A549 (cell line): ENCODE measurements around the gene MINDY4. TPM values are rescaled to one million over a fixed set of nuclear protein-coding genes. Genes with fewer than 3 reads are reported as not detected.

Source experiments
- ATAC-seq, 2 experiments: fragments of 200-7000 bp in 1 of 2; fragments of >200 bp in 1 of 2; cut with Nextera tagmentation in 1 of 2; cut with Tn5 transposase in 1 of 2; 3 replicates each; pipeline versions ENCODE4 v1.8.0 to v1.9.1; 2018 to 2020; ENCODE audit warnings: mild to moderate bottlenecking in 1 of 2, moderate library complexity in 1 of 2
- CTCF ChIA-PET: fragments of 300-600 bp; sonication (Branson Sonifier 250); formaldehyde crosslinking; extraction: SDS; loops from one replicate; lab custom pipeline; 2021; ENCODE audit warnings: antibody characterized with exemption, inconsistent platforms; lab: Yijun Ruan, JAX
- POLR2A ChIA-PET: fragments of 350-600 bp; formaldehyde crosslinking; extraction: SDS; loops from one replicate; lab custom pipeline; 2021; ENCODE audit warnings: antibody characterized with exemption, inconsistent platforms; lab: Yijun Ruan, JAX
- DNase-seq, 2 experiments: peaks; one replicate each; pipeline versions ENCODE4 v3.0.0 to v3.0.0-alpha.2; 2011 to 2016; ENCODE audit warnings: low read depth in 1 of 2, low spot score in 1 of 2
- FAIRE-seq: peaks from 2 replicates; lab custom pipeline; 2011; peaks lifted over from hg19 to GRCh38; lab: Jason Lieb, UNC
- H3K27ac ChIP-seq, 2 experiments: fragments of >200 bp; sonication (Bioruptor Twin); formaldehyde crosslinking; 3 replicates each; pipeline ENCODE4 v1.5.1; 2016 to 2017
- H3K4me1 ChIP-seq: fragments of >200 bp; sonication (Bioruptor Twin); formaldehyde crosslinking; 3 replicates; pipeline ENCODE4 v1.6.1; 2016
- H3K4me2 ChIP-seq: fragments of >200 bp; sonication (Bioruptor Twin); formaldehyde crosslinking; 3 replicates; pipeline ENCODE4 v1.6.1; 2016
- H3K4me3 ChIP-seq: fragments of >200 bp; sonication (Bioruptor Twin); formaldehyde crosslinking; 3 replicates; pipeline ENCODE4 v1.5.1; 2016
- H3K9me3 ChIP-seq: fragments of >200 bp; sonication (Bioruptor Twin); formaldehyde crosslinking; 3 replicates; pipeline ENCODE4 v1.6.1; 2016
- BCL3 ChIP-seq: fragments of >200 bp; sonication (Bioruptor Twin); formaldehyde crosslinking; IDR thresholded peaks from 3 replicates; pipeline ENCODE4 v1.6.1; 2016
- CBX8 ChIP-seq: fragments of 200-600 bp; sonication (generic); IDR thresholded peaks from 2 replicates; pipeline ENCODE4 v1.6.1; 2016
- CHD2 ChIP-seq: fragments of 150-350 bp; IDR thresholded peaks from 2 replicates; pipeline ENCODE4 v1.6.1; 2014; ENCODE audit warnings: low read length; ENCODE audit not compliant: partially characterized antibody
- E2F6 ChIP-seq: IDR thresholded peaks from 2 replicates; pipeline ENCODE4 v1.6.1; 2012; ENCODE audit warnings: low read depth, borderline replicate concordance
- EHF ChIP-seq: fragments of 250-450 bp; sonication (Bioruptor Pico); IDR thresholded peaks from 2 replicates; pipeline ENCODE4 v1.5.0; 2020; ENCODE audit warnings: mild to moderate bottlenecking
- FOSL2 ChIP-seq, 2 experiments: fragments of 450-650 bp in 1 of 2; fragments of >200 bp in 1 of 2; sonication (Bioruptor Twin) in 1 of 2; formaldehyde crosslinking; IDR thresholded peaks; 2 replicates each; pipeline versions ENCODE4 v1.5.0 to v1.6.1; 2016 to 2020; ENCODE audit warnings: mild to moderate bottlenecking in 1 of 2, moderate library complexity in 1 of 2
- FOXS1 ChIP-seq: fragments of 250-450 bp; sonication (Bioruptor Pico); IDR thresholded peaks from 2 replicates; pipeline ENCODE4 v1.5.0; 2020; ENCODE audit warnings: mild to moderate bottlenecking, moderate library complexity
- HDAC2 ChIP-seq: fragments of 200-600 bp; sonication (generic); IDR thresholded peaks from 2 replicates; pipeline ENCODE4 v1.6.1; 2016
- HES2 ChIP-seq: fragments of >200 bp; sonication (Bioruptor Twin); formaldehyde crosslinking; IDR thresholded peaks from 2 replicates; pipeline ENCODE4 v1.6.1; 2016
- HEYL ChIP-seq: fragments of 250-450 bp; sonication (Bioruptor Pico); IDR thresholded peaks from 2 replicates; pipeline ENCODE4 v1.8.0; 2021; ENCODE audit warnings: mild to moderate bottlenecking, moderate library complexity
- HMGXB4 ChIP-seq: fragments of 250-450 bp; sonication (Bioruptor Pico); IDR thresholded peaks from 2 replicates; pipeline ENCODE4 v1.5.0; 2021; ENCODE audit warnings: mild to moderate bottlenecking, moderate library complexity, borderline replicate concordance
- HOXB13 ChIP-seq: fragments of 250-450 bp; sonication (Bioruptor Pico); IDR thresholded peaks from 2 replicates; pipeline ENCODE4 v1.5.0; 2020; ENCODE audit warnings: low read depth, mild to moderate bottlenecking, moderate library complexity
- HOXB5 ChIP-seq: fragments of 250-450 bp; sonication (Bioruptor Pico); IDR thresholded peaks from 2 replicates; pipeline ENCODE4 v1.5.0; 2020; ENCODE audit warnings: mild to moderate bottlenecking, moderate library complexity
- JUNB ChIP-seq: fragments of >200 bp; sonication (Bioruptor Twin); formaldehyde crosslinking; IDR thresholded peaks from 2 replicates; pipeline ENCODE4 v1.6.1; 2016
- KDM5A ChIP-seq: fragments of 200-600 bp; sonication (generic); IDR thresholded peaks from 2 replicates; pipeline ENCODE4 v1.6.1; 2016; ENCODE audit warnings: antibody characterized with exemption, mild to moderate bottlenecking
- MAZ ChIP-seq: fragments of 150-350 bp; IDR thresholded peaks from 2 replicates; pipeline ENCODE4 v1.6.1; 2014; ENCODE audit warnings: antibody characterized with exemption, low read depth, low read length, borderline replicate concordance
- NPAS2 ChIP-seq: fragments of 250-450 bp; sonication (Bioruptor Pico); IDR thresholded peaks from 2 replicates; pipeline ENCODE4 v1.8.0; 2022; ENCODE audit warnings: mild to moderate bottlenecking, moderate library complexity, borderline replicate concordance
- NR3C1 ChIP-seq: fragments of >200 bp; sonication (Bioruptor Twin); formaldehyde crosslinking; IDR thresholded peaks from 3 replicates; pipeline ENCODE4 v1.6.1; 2017
- POLR2A ChIP-seq: IDR thresholded peaks from 2 replicates; pipeline ENCODE4 v1.6.1; 2012; ENCODE audit warnings: mild to moderate bottlenecking, low read length
- POLR2AphosphoS2 ChIP-seq: conservative IDR thresholded peaks from 2 replicates; pipeline ENCODE4 v1.6.1; 2012; ENCODE audit warnings: low read length, improper control_type of control experiment, inconsistent platforms
- RNF2 ChIP-seq: fragments of 200-600 bp; sonication (generic); IDR thresholded peaks from 2 replicates; pipeline ENCODE4 v1.6.1; 2016; ENCODE audit warnings: low read depth, mild to moderate bottlenecking, antibody characterized with exemption, moderate library complexity, borderline replicate concordance
- SMC3 ChIP-seq: fragments of >200 bp; sonication (Bioruptor Twin); formaldehyde crosslinking; IDR thresholded peaks from 3 replicates; pipeline ENCODE4 v1.6.1; 2018; ENCODE audit warnings: inconsistent platforms
- ZNF302 ChIP-seq: fragments of 250-450 bp; sonication (Bioruptor Pico); IDR thresholded peaks from 2 replicates; pipeline ENCODE4 v1.9.0; 2021; ENCODE audit warnings: inconsistent platforms, mild to moderate bottlenecking, moderate library complexity
- ZSCAN20 ChIP-seq: fragments of 250-450 bp; sonication (Bioruptor Pico); IDR thresholded peaks from 2 replicates; pipeline ENCODE4 v1.8.0; 2022; ENCODE audit warnings: mild to moderate bottlenecking, moderate library complexity
- WGBS: methylation state at CpG from one replicate; pipeline ENCODE4 v1.1.6; 2017; ENCODE audit errors: missing lambda C conversion rate; 5-methylcytosine and 5-hydroxymethylcytosine counted together
- polyA plus RNA-seq, 4 experiments: library from polyadenylated mRNA; depleted of rRNA in 3 of 4; stranded (reverse); fragments of >200 nt; fragmentation: RNase III in 1 of 4; extraction: RNeasy Plus Mini Kit Qiagen cat#74134 plus additional on column Dnase treatment in 1 of 4; gene quantifications; 2 replicates in 3 of 4; 3 replicates in 1 of 4; pipeline ENCODE4 v1.2.3, GENCODE V29; 2011 to 2017

The MINDY4 gene
- polyA plus RNA-seq, 2 of the 4 experiments (the other 2 are of a cell fraction): 1.8 to 3.6 TPM

GRCh38 chr7:30877015-30877769, 106.0 kb downstream of the MINDY4 start:
- no peak overlapping the region for H3K27ac ChIP-seq
- ChIA-PET POLR2A (interaction anchor here (0.6 kb wide), 1 partner anchor 246 kb away, joined by 3 read pairs; no protein-coding TSS in a partner anchor), CTCF (interaction anchor here (0.6 to 1.1 kb wide), 3 partner anchors 11 to 245 kb away, joined by 3 to 5 read pairs (median 3); no protein-coding TSS in a partner anchor)
- 78% methylated on average over 9 of the region's 9 CpGs for WGBS
- ATAC-seq (no peak), FAIRE-seq (no peak), DNase-seq (no peak)
- no peaks in the 10 kb centered on the region for H3K9me3 ChIP-seq
- no peak for TF ChIP-seq CBX8
- no peaks in the 10 kb centered on the region for H3K4me1 ChIP-seq
- H3K4me3 ChIP-seq: no peak overlapping the region
- H3K4me2 ChIP-seq: no peak overlapping the region

GRCh38 chr7:30877993-30878392, 106.8 kb downstream of the MINDY4 start:
- 89% methylated on average over 4 of the region's 5 CpGs for WGBS
- CTCF ChIA-PET: interaction anchor here (0.9 to 1.1 kb wide), 2 partner anchors 10 to 11 kb away, joined by 3 read pairs; no protein-coding TSS in a partner anchor

GRCh38 chr7:30879139-30880124, 108.2 kb downstream of the MINDY4 start:
- TF ChIP-seq KDM5A (no peak), CHD2 (no peak), POLR2A (no peak), E2F6 (no peak), NR3C1 (no peak), SMC3 (no peak), HMGXB4 (CRISPR knock-in tag) (no peak), HDAC2 (no peak), EHF (CRISPR knock-in tag) (no peak), HES2 (no peak), POLR2AphosphoS2 (no peak), ZNF302 (no peak), NPAS2 (CRISPR knock-in tag) (no peak), HOXB13 (no peak), MAZ (no peak), FOSL2 (IDR thresholded peaks at IDR 0.05) (no peak), FOSL2 (CRISPR knock-in tag; IDR thresholded peaks at IDR 0.05) (no peak), JUNB (no peak)
- Histone ChIP-seq H3K9me3 (no peaks in the 10 kb centered on the region), H3K27ac (no peak overlapping the region), H3K4me1 (no peaks in the 10 kb centered on the region), H3K4me3 (no peak overlapping the region), H3K4me2 (no peak overlapping the region)
- ChIA-PET CTCF (interaction anchor here (0.6 to 0.9 kb wide), 2 partner anchors 11 to 28 kb away, joined by 3 read pairs; no protein-coding TSS in a partner anchor), POLR2A (no interaction called here)
- FAIRE-seq: no peak
- no peak for ATAC-seq
- WGBS: 81% methylated on average over 14 of the region's 14 CpGs
- no peak for DNase-seq

More at GRCh38 chr7:30877993-30878392, 106.8 kb downstream of the MINDY4 start:
- no peak for DNase-seq
- FAIRE-seq: no peak
- H3K9me3 ChIP-seq: no peaks in the 10 kb centered on the region
- no peak for ATAC-seq
- no peak overlapping the region for H3K27ac ChIP-seq
- TF ChIP-seq RNF2 (no peak), FOXS1 (CRISPR knock-in tag) (no peak), ZSCAN20 (CRISPR knock-in tag) (no peak), HOXB5 (CRISPR knock-in tag) (no peak), HEYL (CRISPR knock-in tag) (no peak), BCL3 (no peak)
- POLR2A ChIA-PET: no interaction called here
- no peak overlapping the region for H3K4me2 ChIP-seq
- no peaks in the 10 kb centered on the region for H3K4me1 ChIP-seq
- no peak overlapping the region for H3K4me3 ChIP-seq
